Measurements from ENCODE around the gene CLASP1.
A peak's percentile ranks its signal among the peaks of the same experiment; 100 is the strongest.
"Not testable (repeated sequence)": the region's sequence is repeated elsewhere in the genome, so short reads cannot be mapped to it uniquely, and the experiment has no call there.

The CLASP1 gene

DNA sequence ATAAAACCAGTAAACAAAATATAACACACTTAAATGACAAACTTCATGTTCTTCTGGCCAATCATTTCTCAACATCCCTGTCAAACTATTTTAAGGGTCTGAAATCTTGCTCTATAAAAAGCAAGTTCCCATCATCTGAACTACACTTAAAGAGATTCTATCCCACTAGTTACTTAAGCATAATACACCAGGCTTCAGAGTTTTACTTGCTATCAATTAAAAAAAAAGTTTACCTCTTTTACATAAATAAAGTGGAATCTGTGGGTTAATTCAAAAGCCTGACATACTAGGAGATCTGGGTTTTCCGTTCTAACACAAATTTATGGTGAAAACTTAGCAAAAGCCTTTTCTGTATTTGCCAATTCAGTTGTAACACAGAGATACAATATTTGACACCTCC is 1.9 kb downstream of the CLASP1 start:
- TF ChIP-seq, protein P1, sequence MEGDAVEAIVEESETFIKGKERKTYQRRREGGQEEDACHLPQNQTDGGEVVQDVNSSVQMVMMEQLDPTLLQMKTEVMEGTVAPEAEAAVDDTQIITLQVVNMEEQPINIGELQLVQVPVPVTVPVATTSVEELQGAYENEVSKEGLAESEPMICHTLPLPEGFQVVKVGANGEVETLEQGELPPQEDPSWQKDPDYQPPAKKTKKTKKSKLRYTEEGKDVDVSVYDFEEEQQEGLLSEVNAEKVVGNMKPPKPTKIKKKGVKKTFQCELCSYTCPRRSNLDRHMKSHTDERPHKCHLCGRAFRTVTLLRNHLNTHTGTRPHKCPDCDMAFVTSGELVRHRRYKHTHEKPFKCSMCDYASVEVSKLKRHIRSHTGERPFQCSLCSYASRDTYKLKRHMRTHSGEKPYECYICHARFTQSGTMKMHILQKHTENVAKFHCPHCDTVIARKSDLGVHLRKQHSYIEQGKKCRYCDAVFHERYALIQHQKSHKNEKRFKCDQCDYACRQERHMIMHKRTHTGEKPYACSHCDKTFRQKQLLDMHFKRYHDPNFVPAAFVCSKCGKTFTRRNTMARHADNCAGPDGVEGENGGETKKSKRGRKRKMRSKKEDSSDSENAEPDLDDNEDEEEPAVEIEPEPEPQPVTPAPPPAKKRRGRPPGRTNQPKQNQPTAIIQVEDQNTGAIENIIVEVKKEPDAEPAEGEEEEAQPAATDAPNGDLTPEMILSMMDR (IDR thresholded peaks at IDR 0.05), result no peak
- DNase-seq (ENCODE audit: low spot score), result no peak
- H3K4me3 ChIP-seq, result peak overlapping the region; percentile 90
- no peak overlapping the region for H3K27ac ChIP-seq

DNA sequence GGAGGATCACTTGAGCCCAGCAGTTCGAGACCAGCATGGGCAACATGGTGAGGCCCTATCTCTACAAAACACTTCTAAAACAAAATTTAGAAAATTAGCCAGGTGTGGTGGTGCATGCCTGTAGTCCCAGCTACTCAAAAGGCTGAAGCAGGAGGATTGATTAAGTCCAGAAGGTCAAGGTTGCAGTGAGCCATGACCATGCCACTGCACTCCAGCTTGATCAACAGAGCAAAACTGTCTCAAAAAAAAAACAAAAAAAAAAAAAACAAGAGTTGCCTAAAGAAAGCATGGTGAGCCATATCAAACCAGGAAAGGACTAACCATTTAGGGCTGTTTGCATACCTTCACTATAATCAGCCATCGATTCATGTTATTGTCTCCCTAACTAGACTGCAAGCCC is 4.5 kb downstream of the CLASP1 start:
- TF ChIP-seq, protein P1 (IDR thresholded peaks at IDR 0.05), result no peak
- Histone ChIP-seq H3K27ac (no peak overlapping the region), H3K4me3 (no peak overlapping the region)
- DNase-seq (ENCODE audit: low spot score), result no peak

DNA sequence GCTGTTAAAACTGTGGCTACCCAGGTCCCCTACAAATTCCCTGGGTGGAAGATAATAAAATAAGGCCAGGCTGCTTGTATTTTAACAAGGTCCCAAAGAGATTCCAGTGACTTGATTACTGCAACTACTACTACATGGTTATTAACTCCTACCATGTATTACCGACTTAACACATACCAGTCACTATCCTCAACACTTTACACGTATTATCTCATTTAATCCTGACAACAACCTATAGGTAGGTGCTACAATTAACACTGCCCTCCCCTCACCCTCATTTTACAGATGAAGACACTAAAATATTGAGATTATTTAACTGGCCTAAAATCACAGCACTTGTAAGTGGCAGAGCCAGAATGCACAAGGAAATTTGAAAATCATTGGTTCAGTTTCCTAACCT is 5.4 kb downstream of the CLASP1 start:
- TF ChIP-seq, protein P1 (IDR thresholded peaks at IDR 0.05), result no peak
- DNase-seq (ENCODE audit: low spot score), result no peak
- Histone ChIP-seq H3K27ac (no peak overlapping the region), H3K4me3 (no peak overlapping the region)

DNA sequence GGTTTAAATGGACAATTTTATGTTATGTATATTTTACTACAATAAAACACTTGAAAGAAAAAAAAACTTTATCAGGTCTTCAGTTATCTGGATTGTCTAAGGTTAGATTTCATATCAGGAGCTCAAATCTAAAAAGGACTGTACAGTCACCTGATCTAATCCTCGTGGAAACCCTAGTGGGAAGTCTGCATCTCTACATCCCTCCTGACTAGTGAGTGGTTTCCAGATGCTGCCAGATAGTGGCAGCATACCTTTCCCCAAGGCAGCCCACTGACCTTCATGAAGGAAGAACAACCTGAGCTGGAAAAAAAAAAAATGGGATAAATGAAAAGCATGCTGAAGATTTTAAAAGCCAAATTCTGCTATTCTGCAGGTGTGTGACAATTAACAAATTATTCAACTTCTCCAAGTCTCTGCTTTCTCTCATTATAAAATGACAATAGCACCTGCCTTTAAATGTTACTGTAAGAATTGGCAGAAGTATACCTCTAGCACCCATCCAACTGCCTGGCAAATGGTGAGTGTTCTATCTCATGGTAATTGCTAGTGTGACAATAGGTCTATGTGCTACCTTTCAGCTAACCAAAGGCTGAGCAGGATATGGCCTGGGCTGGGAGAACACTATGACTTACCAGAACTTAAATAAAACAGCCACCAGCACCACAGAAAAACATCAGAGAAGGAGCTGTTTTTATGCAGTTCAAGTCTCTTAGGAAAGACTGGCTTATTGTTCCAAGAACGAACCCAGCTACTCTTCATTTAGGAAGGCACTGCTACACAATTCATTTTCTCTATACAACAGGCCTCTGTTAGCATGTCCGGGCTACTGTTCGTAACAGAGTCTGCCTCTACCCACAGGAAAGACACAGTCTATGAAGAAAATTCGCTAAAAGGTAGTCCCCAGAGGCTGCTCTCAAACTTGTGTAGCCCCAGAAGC is 8.6 kb downstream of the CLASP1 start:
- Histone ChIP-seq H3K4me3 (no peak overlapping the region), H3K27ac (no peak overlapping the region)
- TF ChIP-seq, protein P1 (IDR thresholded peaks at IDR 0.05), result no peak
- no peak for DNase-seq (ENCODE audit: low spot score)

DNA sequence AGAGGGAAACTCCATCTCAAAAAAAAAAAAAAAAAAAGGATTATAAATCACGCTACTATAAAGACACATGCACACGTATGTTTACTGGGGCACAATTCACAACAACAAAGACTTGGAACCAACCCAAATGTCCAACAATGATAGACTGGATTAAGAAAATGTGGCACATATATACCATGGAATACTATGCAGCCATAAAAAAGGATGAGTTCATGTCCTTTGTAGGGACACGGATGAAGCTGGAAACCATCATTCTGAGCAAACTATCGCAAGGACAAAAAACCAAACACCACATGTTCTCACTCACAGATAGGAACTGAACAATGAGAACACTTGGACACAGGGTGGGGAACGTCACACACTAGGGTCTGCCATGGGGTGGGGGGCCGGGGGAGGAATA is 9.4 kb downstream of the CLASP1 start:
- not testable (repeated sequence) for DNase-seq (ENCODE audit: low spot score); H3K4me3 ChIP-seq; H3K27ac ChIP-seq

DNA sequence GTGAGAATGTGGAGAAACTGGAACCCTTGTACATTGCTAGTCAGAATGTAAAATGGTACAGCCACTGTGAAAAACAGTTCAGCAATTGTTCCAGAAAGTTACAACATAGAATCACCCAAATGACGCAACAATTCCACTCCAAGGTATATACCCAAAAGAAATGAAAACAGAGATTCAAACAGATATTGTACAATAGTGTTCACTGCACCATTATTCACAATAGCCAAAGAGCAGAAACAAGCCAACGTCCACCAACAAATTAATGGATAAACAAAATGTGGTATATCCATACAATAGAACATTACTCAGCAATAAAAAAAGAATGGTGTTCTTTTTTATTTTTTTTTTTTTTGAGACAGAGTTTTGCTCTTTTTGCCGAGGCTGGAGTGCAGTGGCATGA is 10.9 kb downstream of the CLASP1 start:
- TF ChIP-seq, protein P1 (IDR thresholded peaks at IDR 0.05), result no peak
- H3K4me3 ChIP-seq, result no peak overlapping the region
- DNase-seq (ENCODE audit: low spot score), result no peak
- H3K27ac ChIP-seq, result no peak overlapping the region

DNA sequence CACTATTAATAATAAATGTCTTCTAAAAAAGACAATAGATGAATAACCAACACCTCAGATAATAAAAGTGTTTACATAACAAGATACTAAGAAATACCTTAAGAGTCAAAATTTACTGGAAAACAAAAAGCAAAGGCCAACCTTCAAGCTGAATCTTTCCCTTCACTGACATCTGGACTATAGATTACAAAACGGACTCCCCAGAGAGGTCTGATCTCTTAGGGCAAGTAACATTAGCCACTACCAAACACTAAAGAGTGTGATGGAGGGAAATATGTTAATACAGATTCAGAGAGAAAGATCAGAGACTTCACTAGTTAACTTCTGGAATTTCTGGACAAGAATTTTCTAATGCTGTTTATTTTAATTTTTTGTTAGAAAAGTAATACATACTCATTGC is 13.9 kb downstream of the CLASP1 start:
- no peak overlapping the region for H3K27ac ChIP-seq
- TF ChIP-seq, protein P1 (IDR thresholded peaks at IDR 0.05), result no peak
- no peak overlapping the region for H3K4me3 ChIP-seq
- no peak for DNase-seq (ENCODE audit: low spot score)

Measured in coronary artery (tissue), 2 donors.